C4-2B (cell line): Measurements from ENCODE around the gene MCM3AP.

Source experiments
- CTCF ChIP-seq: fragments of 450-650 bp; conservative IDR thresholded peaks from 2 replicates; pipeline ENCODE4 v1.5.1; 2017; ENCODE audit warnings: mild to moderate bottlenecking
- ZFX ChIP-seq: fragments of 450-650 bp; IDR thresholded peaks from 2 replicates; pipeline ENCODE4 v1.6.1; 2017

DNA sequence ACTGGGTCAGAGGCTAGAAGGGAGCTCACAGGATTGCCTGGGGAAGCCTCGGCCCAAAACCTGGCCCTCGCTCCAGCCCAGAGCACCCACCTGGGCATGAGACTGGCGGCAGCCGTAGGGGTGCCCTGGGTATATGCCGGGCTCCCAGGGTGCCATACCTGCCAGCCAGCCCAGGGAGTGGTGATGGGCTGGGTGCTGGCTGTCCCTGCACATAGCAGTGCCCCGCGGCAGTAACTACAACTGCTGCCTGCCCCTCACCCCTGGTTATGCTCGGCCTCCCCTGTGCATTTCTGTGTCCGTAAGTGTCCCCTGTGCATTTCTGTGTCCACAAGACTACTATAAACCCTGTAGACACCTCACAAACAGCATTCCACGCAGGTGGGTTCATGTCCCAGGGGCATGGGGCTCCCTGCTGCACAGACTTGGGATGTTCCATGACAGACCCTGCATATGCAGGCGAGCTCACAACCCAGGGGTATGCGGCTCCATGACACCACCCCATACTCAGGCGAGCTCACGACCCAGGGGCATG is 95.4 kb downstream of the MCM3AP start:
- TF ChIP-seq CTCF: no peak
- TF ChIP-seq ZFX: no peak
